Gastrocnemius medialis (tissue), 4 donors: ENCODE data around the gene GPHN. TPM values are rescaled to one million over a fixed set of nuclear protein-coding genes. Genes with fewer than 3 reads are reported as not detected.

Experiments
- ATAC-seq, 2 donors: fragments of 150-250 bp; one replicate each; pipeline ENCODE4 v1.9.1; 2016
- DNase-seq, 2 donors: peaks; one replicate each; pipeline ENCODE4 v3.0.0-alpha.2; 2019
- H3K27ac ChIP-seq, 4 donors: fragments of 200-600 bp; sonication (generic); 1 replicate in 1 of 4; 2 replicates in 3 of 4; pipeline ENCODE4 v1.5.1; 2016 to 2018; ENCODE audit warnings: mild to moderate bottlenecking in 2 of 4, moderate library complexity in 1 of 4
- H3K27me3 ChIP-seq, 3 donors: fragments of 200-600 bp; sonication (generic) in 2 of 3; 1 replicate in 1 of 3; 2 replicates in 2 of 3; pipeline versions ENCODE4 v1.5.1 to v1.6.0; 2016 to 2019; ENCODE audit warnings: mild to moderate bottlenecking in 1 of 3, moderate library complexity in 1 of 3
- H3K36me3 ChIP-seq, 2 donors: fragments of 200-600 bp; sonication (generic) in 1 of 2; one replicate each; pipeline ENCODE4 v1.5.1; 2017 to 2018
- H3K4me1 ChIP-seq, 2 donors: fragments of 200-600 bp; sonication (generic) in 1 of 2; one replicate each; pipeline ENCODE4 v1.5.1; 2016 to 2017; ENCODE audit warnings: mild to moderate bottlenecking in 2 of 2
- H3K4me3 ChIP-seq, 4 donors: fragments of 200-600 bp; sonication (generic) in 3 of 4; 1 replicate in 1 of 4; 2 replicates in 3 of 4; pipeline ENCODE4 v1.5.1; 2016 to 2019; ENCODE audit warnings: mild to moderate bottlenecking in 2 of 4
- H3K9me3 ChIP-seq, 3 donors: fragments of 200-600 bp; sonication (generic) in 2 of 3; 1 replicate in 1 of 3; 2 replicates in 2 of 3; pipeline ENCODE4 v1.5.1; 2016 to 2019
- CTCF ChIP-seq, 5 experiments: fragments of 450-650 bp in 3 of 5; fragments of 200-600 bp in 2 of 5; sonication (generic) in 2 of 5; IDR thresholded peaks in 4 of 5; conservative IDR thresholded peaks in 1 of 5; 1 replicate in 4 of 5; 2 replicates in 1 of 5; pipeline ENCODE4 v1.5.1; 2016 to 2019; ENCODE audit warnings: antibody characterized with exemption in 5 of 5, mild to moderate bottlenecking in 3 of 5, moderate library complexity in 3 of 5
- POLR2A ChIP-seq, 2 donors: fragments of 450-650 bp; IDR thresholded peaks; one replicate each; pipeline ENCODE4 v1.6.1; 2017; ENCODE audit warnings: antibody characterized with exemption in 2 of 2, mild to moderate bottlenecking in 2 of 2, moderate library complexity in 2 of 2
- in situ Hi-C, 4 donors: fragments of 200-750 bp; cut with MboI; loops; one replicate each; pipeline versions ENCODE4 v1.15.0 to v1.8.0; 2017; ENCODE audit warnings: low sequenced_read_pairs in 4 of 4
- intact Hi-C: fragments of 100-400 bp; cut with DNase I; formaldehyde crosslinking; loops from one replicate; pipeline ENCODE4 v1.15.1; 2023; ENCODE audit warnings: low total_unique reads
- total RNA-seq, 4 donors: library from RNA; depleted of rRNA; stranded (reverse); fragments of >200 nt; gene quantifications; one replicate each; pipeline versions ENCODE4 v1.1.0 to v1.2.3, GENCODE V29; 2016

GPHN gene
- total RNA-seq, 4 donors from 2014 or later: 10.3 to 33.3 (median 23.5) TPM

GRCh38 chr14:67187826-67188225 lies 679.9 kb downstream of the GPHN start:
- Histone ChIP-seq H3K27ac (no peak overlapping the region), H3K9me3 (no peaks in the 10 kb centered on the region), H3K27me3 (no peaks in the 10 kb centered on the region), H3K36me3 (no peaks in the 10 kb centered on the region), H3K4me3 (no peak overlapping the region), H3K4me1 (no peaks in the 10 kb centered on the region)
- ATAC-seq (no peak), DNase-seq (no peak)
- in situ Hi-C loops (no loop called here), intact Hi-C loops (no loop called here)
- no peak for TF ChIP-seq POLR2A (IDR thresholded peaks at IDR 0.05)
- TF ChIP-seq CTCF (IDR thresholded peaks at IDR 0.05 in 4 of 5, conservative IDR thresholded peaks at IDR 0.05 in 1 of 5): no peak

GRCh38 chr14:67188326-67188725 lies 680.4 kb downstream of the GPHN start:
- Histone ChIP-seq H3K4me1 (no peaks in the 10 kb centered on the region), H3K36me3 (no peaks in the 10 kb centered on the region), H3K27me3 (no peaks in the 10 kb centered on the region), H3K27ac (no peak overlapping the region), H3K4me3 (no peak overlapping the region), H3K9me3 (no peaks in the 10 kb centered on the region)
- in situ Hi-C loops: no loop called here
- ATAC-seq: no peak
- intact Hi-C loops: no loop called here
- TF ChIP-seq POLR2A (IDR thresholded peaks at IDR 0.05) (no peak), CTCF (IDR thresholded peaks at IDR 0.05 in 4 of 5, conservative IDR thresholded peaks at IDR 0.05 in 1 of 5) (no peak)
- no peak for DNase-seq

GRCh38 chr14:67191768-67192290 lies 683.9 kb downstream of the GPHN start:
- H3K4me1 ChIP-seq: no peaks in the 10 kb centered on the region
- DNase-seq: no peak
- no peak overlapping the region for H3K4me3 ChIP-seq
- H3K9me3 ChIP-seq: no peaks in the 10 kb centered on the region
- no peak overlapping the region for H3K27ac ChIP-seq
- TF ChIP-seq POLR2A (IDR thresholded peaks at IDR 0.05) (no peak), CTCF (IDR thresholded peaks at IDR 0.05 in 4 of 5, conservative IDR thresholded peaks at IDR 0.05 in 1 of 5) (no peak)
- in situ Hi-C loops (no loop called here), intact Hi-C loops (no loop called here)
- H3K27me3 ChIP-seq: no peaks in the 10 kb centered on the region
- H3K36me3 ChIP-seq: no peaks in the 10 kb centered on the region
- no peak for ATAC-seq

GRCh38 chr14:67192366-67192765 lies 684.4 kb downstream of the GPHN start:
- Histone ChIP-seq H3K9me3 (no peaks in the 10 kb centered on the region), H3K27ac (no peak overlapping the region), H3K4me3 (no peak overlapping the region), H3K36me3 (no peaks in the 10 kb centered on the region), H3K4me1 (no peaks in the 10 kb centered on the region), H3K27me3 (no peaks in the 10 kb centered on the region)
- no peak for DNase-seq
- TF ChIP-seq POLR2A (IDR thresholded peaks at IDR 0.05) (no peak), CTCF (IDR thresholded peaks at IDR 0.05 in 4 of 5, conservative IDR thresholded peaks at IDR 0.05 in 1 of 5) (no peak)
- intact Hi-C loops (no loop called here), in situ Hi-C loops (no loop called here)
- no peak for ATAC-seq

GRCh38 chr14:67195279-67195678 lies 687.3 kb downstream of the GPHN start:
- Histone ChIP-seq H3K9me3 (no peaks in the 10 kb centered on the region), H3K4me3 (no peak overlapping the region), H3K4me1 (no peaks in the 10 kb centered on the region), H3K27ac (no peak overlapping the region), H3K27me3 (no peaks in the 10 kb centered on the region), H3K36me3 (no peaks in the 10 kb centered on the region)
- no peak for DNase-seq
- intact Hi-C loops (no loop called here), in situ Hi-C loops (no loop called here)
- TF ChIP-seq CTCF (IDR thresholded peaks at IDR 0.05 in 4 of 5, conservative IDR thresholded peaks at IDR 0.05 in 1 of 5): no peak
- ATAC-seq: no peak
